HepG2 (cell line): Measurements from ENCODE around the gene WDR5B. TPM values are rescaled to one million over a fixed set of nuclear protein-coding genes. Genes with fewer than 3 reads are reported as not detected.

ENCODE experiments used
- ATM ChIP-seq: fragments of 450-650 bp; IDR thresholded peaks from 2 replicates; pipeline ENCODE4 v1.7.1; 2017; ENCODE audit warnings: mild to moderate bottlenecking, borderline replicate concordance
- CEBPB ChIP-seq: IDR thresholded peaks from 2 replicates; pipeline ENCODE4 v1.6.1; 2011; ENCODE audit warnings: low read depth, low read length, improper control_type of control experiment, borderline replicate concordance
- CHD4 ChIP-seq: fragments of 200-600 bp; sonication (generic); IDR thresholded peaks from 2 replicates; pipeline ENCODE4 v1.7.0; 2017; ENCODE audit warnings: mild to moderate bottlenecking, low read length, borderline replicate concordance
- HOXA5 ChIP-seq: sonication (generic); formaldehyde crosslinking; IDR thresholded peaks from 2 replicates; pipeline ENCODE4 v1.4.0; 2020; ENCODE audit warnings: missing genetic modification reagents
- MLLT10 ChIP-seq: sonication (generic); formaldehyde crosslinking; IDR thresholded peaks from 2 replicates; pipeline ENCODE4 v1.4.0; 2020; ENCODE audit warnings: missing genetic modification reagents
- POLR2AphosphoS2 ChIP-seq: IDR thresholded peaks from 2 replicates; pipeline ENCODE4 v1.6.1; 2011; ENCODE audit warnings: low read depth, low read length, improper control_type of control experiment
- SNAI1 ChIP-seq: sonication (generic); formaldehyde crosslinking; IDR thresholded peaks from 2 replicates; pipeline ENCODE4 v1.5.0; 2020; ENCODE audit warnings: mild to moderate bottlenecking, missing genetic modification reagents, borderline replicate concordance
- SOX13 ChIP-seq, 3 experiments: fragments of 450-650 bp in 1 of 3; sonication (generic) in 1 of 3; formaldehyde crosslinking in 1 of 3; IDR thresholded peaks in 2 of 3; conservative IDR thresholded peaks in 1 of 3; 2 replicates each; pipeline versions ENCODE4 v1.5.0 to v1.6.1; 2016 to 2020; ENCODE audit warnings: antibody characterized with exemption in 1 of 3, mild to moderate bottlenecking in 1 of 3, missing compliant biosample characterization in 1 of 3, missing genetic modification reagents in 1 of 3, moderate library complexity in 1 of 3
- SOX5 ChIP-seq: IDR thresholded peaks from 2 replicates; pipeline ENCODE4 v1.6.1; 2016; ENCODE audit warnings: borderline replicate concordance
- TEAD3 ChIP-seq: optimal IDR thresholded peaks from 2 replicates; pipeline ENCODE3; 2016; ENCODE audit warnings: borderline replicate concordance
- ZBTB42 ChIP-seq: sonication (generic); formaldehyde crosslinking; IDR thresholded peaks from 2 replicates; pipeline ENCODE4 v1.5.0; 2020; ENCODE audit warnings: mild to moderate bottlenecking, missing genetic modification reagents
- ZNF143 ChIP-seq: sonication (generic); formaldehyde crosslinking; IDR thresholded peaks from 2 replicates; pipeline ENCODE4 v1.4.0; 2020; ENCODE audit warnings: missing genetic modification reagents
- ZNF343 ChIP-seq: sonication (generic); formaldehyde crosslinking; IDR thresholded peaks from 2 replicates; pipeline ENCODE4 v1.4.0; 2020; ENCODE audit warnings: mild to moderate bottlenecking, missing genetic modification reagents
- ZNF589 ChIP-seq: sonication (generic); formaldehyde crosslinking; conservative IDR thresholded peaks from 2 replicates; pipeline ENCODE4 v1.8.0; 2022; ENCODE audit warnings: mild to moderate bottlenecking, moderate library complexity, missing genetic modification reagents
- polyA plus RNA-seq, 8 experiments: library from polyadenylated mRNA; depleted of rRNA in 3 of 8; stranded (reverse) in 7 of 8; unstranded in 1 of 8; fragments of >200 nt; fragmentation: Illumina TruSeq in 4 of 8; extraction: Trizol in 4 of 8; gene quantifications; 2 replicates each; pipeline versions ENCODE4 v1.2.1 to v1.2.3, GENCODE V29; 2011 to 2016; ENCODE audit warnings: low read depth in 4 of 8, missing spikeins in 1 of 8, mixed read lengths in 1 of 8; ENCODE audit not compliant: insufficient read depth in 1 of 8
- total RNA-seq, 5 experiments: library from RNA; depleted of rRNA; stranded (reverse); fragments of >200 nt; fragmentation: Illumina TruSeq; extraction: Trizol; gene quantifications; 2 replicates each; pipeline ENCODE4 v1.2.3, GENCODE V29; 2016; ENCODE audit warnings: low read depth in 1 of 5
- TF ChIP-seq, protein P1 (sequence below): IDR thresholded peaks from 2 replicates; pipeline ENCODE4 v1.6.1; 2016; ENCODE audit warnings: low read depth, borderline replicate concordance
- TF ChIP-seq, protein P2 (sequence below): sonication (generic); formaldehyde crosslinking; conservative IDR thresholded peaks from 2 replicates; pipeline ENCODE4 v1.4.0; 2020; ENCODE audit warnings: missing genetic modification reagents
- TF ChIP-seq, protein P3 (sequence below): sonication (generic); formaldehyde crosslinking; IDR thresholded peaks from 2 replicates; pipeline ENCODE4 v1.5.0; 2020; ENCODE audit warnings: missing genetic modification reagents
- TF ChIP-seq, protein P4 (sequence below): sonication (generic); formaldehyde crosslinking; IDR thresholded peaks from 2 replicates; pipeline ENCODE4 v1.5.1; 2020; ENCODE audit warnings: missing genetic modification reagents, mild to moderate bottlenecking, borderline replicate concordance
- TF ChIP-seq, protein P5 (sequence below): IDR thresholded peaks from 2 replicates; pipeline ENCODE4 v1.6.1; 2012; ENCODE audit warnings: inconsistent platforms

Gene WDR5B
- total and polyA plus RNA-seq, 2 of the 13 experiments (the other 11 are each of a cell fraction or from before 2014, with no cell fraction given) = 2.5 to 3.6 TPM

DNA sequence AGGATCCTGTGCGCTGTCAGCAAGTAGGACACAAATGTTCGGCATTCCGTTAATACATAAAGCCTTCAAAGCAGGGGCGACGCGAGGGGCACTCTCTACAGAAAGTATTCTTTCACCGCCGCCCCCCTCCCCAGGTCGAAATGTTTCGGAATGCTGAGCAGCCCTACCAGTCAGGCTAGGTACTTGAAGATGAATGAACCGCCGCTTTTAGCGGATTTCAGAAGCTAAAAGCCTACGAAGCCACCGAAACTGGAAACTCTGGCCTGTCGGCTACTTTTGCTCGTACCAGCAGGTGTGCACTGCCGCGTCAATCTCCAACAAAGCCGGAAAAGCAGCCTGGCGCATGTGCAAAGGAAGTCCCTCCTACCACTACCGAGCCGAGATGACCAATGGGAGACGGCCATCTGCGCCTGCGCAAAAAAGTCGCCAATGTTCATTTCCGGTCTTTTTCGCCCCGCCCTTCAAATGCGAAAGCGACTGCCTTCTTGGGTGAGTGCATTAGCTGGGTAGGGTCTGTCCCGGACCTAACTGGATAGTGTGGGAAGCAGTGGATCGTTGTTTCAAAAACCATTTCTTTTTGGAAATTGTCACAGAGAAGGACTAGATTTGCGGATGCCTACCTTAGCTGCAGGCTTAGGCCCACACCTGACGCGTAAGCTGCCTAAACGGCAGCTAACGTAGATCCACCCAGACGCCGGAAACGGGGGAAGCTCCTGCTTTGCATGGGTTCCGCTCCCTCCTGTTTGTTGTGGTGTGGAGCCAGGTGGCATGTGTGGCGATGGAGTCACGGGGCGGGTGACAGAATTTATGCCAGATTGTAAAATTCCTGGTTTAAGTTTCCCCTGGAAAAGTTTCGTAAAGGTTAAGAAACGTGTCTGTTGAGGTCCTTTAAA is at the start of gene WDR5B (continued):
- no peak for TF ChIP-seq ZNF343 (CRISPR knock-in tag)
- TF ChIP-seq, protein P1, sequence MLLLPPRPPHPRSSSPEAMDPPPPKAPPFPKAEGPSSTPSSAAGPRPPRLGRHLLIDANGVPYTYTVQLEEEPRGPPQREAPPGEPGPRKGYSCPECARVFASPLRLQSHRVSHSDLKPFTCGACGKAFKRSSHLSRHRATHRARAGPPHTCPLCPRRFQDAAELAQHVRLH = peak; percentile 75; the same call in 1 of the 2 replicates
- TF ChIP-seq SNAI1 (CRISPR knock-in tag) = no peak
- peak; percentile 27; the same call in 1 of the 2 replicates for TF ChIP-seq ZNF143 (CRISPR knock-in tag)
- TF ChIP-seq ZBTB42 (CRISPR knock-in tag) = 0 out of 2 replicates have a peak, but pooled peaks have one; percentile 69
- TF ChIP-seq, protein P2, sequence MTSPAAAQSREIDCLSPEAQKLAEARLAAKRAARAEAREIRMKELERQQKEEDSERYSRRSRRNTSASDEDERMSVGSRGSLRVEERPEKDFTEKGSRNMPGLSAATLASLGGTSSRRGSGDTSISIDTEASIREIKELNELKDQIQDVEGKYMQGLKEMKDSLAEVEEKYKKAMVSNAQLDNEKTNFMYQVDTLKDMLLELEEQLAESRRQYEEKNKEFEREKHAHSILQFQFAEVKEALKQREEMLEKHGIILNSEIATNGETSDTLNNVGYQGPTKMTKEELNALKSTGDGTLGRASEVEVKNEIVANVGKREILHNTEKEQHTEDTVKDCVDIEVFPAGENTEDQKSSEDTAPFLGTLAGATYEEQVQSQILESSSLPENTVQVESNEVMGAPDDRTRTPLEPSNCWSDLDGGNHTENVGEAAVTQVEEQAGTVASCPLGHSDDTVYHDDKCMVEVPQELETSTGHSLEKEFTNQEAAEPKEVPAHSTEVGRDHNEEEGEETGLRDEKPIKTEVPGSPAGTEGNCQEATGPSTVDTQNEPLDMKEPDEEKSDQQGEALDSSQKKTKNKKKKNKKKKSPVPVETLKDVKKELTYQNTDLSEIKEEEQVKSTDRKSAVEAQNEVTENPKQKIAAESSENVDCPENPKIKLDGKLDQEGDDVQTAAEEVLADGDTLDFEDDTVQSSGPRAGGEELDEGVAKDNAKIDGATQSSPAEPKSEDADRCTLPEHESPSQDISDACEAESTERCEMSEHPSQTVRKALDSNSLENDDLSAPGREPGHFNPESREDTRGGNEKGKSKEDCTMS (CRISPR knock-in tag) = no peak
- peak; percentile 82 for TF ChIP-seq HOXA5 (CRISPR knock-in tag)
- TF ChIP-seq, protein P3, sequence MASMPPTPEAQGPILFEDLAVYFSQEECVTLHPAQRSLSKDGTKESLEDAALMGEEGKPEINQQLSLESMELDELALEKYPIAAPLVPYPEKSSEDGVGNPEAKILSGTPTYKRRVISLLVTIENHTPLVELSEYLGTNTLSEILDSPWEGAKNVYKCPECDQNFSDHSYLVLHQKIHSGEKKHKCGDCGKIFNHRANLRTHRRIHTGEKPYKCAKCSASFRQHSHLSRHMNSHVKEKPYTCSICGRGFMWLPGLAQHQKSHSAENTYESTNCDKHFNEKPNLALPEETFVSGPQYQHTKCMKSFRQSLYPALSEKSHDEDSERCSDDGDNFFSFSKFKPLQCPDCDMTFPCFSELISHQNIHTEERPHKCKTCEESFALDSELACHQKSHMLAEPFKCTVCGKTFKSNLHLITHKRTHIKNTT (CRISPR knock-in tag) = no peak
- TF ChIP-seq ZNF589 (CRISPR knock-in tag) = no peak
- TF ChIP-seq, protein P4, sequence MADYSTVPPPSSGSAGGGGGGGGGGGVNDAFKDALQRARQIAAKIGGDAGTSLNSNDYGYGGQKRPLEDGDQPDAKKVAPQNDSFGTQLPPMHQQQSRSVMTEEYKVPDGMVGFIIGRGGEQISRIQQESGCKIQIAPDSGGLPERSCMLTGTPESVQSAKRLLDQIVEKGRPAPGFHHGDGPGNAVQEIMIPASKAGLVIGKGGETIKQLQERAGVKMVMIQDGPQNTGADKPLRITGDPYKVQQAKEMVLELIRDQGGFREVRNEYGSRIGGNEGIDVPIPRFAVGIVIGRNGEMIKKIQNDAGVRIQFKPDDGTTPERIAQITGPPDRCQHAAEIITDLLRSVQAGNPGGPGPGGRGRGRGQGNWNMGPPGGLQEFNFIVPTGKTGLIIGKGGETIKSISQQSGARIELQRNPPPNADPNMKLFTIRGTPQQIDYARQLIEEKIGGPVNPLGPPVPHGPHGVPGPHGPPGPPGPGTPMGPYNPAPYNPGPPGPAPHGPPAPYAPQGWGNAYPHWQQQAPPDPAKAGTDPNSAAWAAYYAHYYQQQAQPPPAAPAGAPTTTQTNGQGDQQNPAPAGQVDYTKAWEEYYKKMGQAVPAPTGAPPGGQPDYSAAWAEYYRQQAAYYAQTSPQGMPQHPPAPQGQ = no peak
- no peak for TF ChIP-seq ATM
- TF ChIP-seq CEBPB = no peak
- 0 out of 2 replicates have a peak, but pooled peaks have one; percentile 39 for TF ChIP-seq POLR2AphosphoS2
- TF ChIP-seq MLLT10 (CRISPR knock-in tag) = no peak
- no peak; the same call in 1 of the 2 replicates for TF ChIP-seq SOX5 (CRISPR knock-in tag)
- no peak for TF ChIP-seq CHD4
- TF ChIP-seq, protein P5, sequence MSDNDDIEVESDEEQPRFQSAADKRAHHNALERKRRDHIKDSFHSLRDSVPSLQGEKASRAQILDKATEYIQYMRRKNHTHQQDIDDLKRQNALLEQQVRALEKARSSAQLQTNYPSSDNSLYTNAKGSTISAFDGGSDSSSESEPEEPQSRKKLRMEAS = peak; percentile 90
- no peak for TF ChIP-seq TEAD3 (CRISPR knock-in tag)
- no peak for TF ChIP-seq SOX13 (IDR thresholded peaks at IDR 0.05)
- no peak; a peak in 1 of 4 replicates for TF ChIP-seq SOX13 (CRISPR knock-in tag; conservative IDR thresholded peaks at IDR 0.05 in 1 of 2, IDR thresholded peaks at IDR 0.05 in 1 of 2)
